GM15510 (cell line): ENCODE measurements around the gene VENTX.

Experiments
- POLR2A ChIP-seq: IDR thresholded peaks from 3 replicates; pipeline ENCODE4 v1.6.1; 2011; ENCODE audit warnings: borderline replicate concordance; ENCODE audit not compliant: insufficient read length; ENCODE audit errors: extremely low read depth

The VENTX gene

DNA sequence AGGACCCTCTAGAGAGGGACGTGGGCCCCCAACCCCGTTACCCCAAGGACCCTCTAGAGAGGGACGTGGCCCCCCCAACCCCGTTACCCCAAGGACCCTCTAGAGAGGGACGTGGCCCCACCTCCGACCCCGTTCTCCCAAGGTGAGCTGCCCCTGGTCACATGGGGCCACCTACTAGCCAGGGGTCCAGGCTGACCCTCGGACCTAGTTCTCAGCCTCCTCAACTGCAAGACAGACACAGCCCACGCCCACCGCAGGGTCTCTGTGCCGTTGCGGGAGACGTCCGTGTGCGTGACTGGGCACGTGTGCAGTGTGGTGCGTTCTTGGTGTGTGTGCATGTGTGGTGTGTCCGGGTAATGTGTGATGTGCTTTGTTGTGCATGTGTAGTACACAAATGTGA, 29.2 kb upstream of the VENTX start:
- no peak for TF ChIP-seq POLR2A

DNA sequence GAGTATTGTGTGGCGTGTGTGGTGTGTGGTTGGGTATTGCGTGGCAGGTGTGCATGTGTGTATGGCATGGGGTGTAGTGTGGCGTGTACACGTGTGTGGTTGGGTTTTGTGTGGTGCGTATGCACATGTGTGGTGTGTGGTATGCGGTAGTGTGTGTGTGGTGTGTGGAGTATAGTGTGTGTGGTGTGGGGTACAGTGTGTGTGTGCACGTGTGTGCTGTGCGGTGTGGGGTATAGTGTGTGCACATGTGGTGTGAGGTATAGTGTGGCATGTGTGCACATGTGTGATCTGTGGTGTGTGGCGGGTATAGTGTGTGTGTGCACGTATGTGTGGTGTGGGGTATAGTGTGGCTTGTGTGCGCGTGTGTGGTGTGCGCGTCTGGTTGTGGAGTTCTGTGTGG, 28.5 kb upstream of the VENTX start:
- no peak for TF ChIP-seq POLR2A

- TF ChIP-seq POLR2A: no peak
Observed at GRCh38 chr10:133209641-133210040, 28.0 kb upstream of the VENTX start.

DNA sequence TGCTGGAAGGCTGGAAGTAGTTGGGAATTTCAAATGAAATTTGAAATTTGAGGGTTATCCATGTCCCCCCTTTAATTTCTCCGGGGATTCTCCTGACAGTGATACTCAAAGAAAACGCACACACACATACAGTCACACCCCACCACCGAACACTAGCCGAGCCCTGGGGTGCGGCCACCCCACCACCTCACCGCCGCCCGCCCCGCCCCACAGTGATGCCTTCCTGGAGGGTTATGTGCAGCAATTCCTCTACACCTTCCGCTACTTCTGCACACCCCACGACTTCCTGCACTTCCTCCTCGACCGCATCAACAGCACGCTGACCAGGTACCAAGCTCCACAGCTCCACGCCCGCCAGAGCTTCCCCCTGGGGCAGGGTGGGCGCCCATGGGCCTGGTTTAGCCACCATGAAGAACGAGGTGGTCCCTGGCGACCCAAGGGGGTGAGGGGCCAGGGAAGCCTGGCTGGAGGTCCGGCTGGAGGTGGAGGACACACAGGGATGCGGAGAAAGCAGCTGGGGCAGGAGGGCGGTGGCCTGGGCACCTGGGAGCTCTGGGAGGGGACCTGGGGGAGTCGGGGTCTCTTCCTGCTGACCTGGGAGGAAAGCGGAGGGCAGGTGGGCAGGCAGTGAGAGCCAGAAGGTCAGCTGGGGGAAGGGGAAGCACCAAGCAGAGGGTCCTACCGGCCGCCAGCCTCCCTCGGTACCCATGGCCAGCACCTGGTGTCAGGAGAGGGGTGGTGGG, 27.1 kb upstream of the VENTX start:
- TF ChIP-seq POLR2A: no peak

- no peak for TF ChIP-seq POLR2A
Observed at GRCh38 chr10:133211141-133211830, 26.4 kb upstream of the VENTX start.

DNA sequence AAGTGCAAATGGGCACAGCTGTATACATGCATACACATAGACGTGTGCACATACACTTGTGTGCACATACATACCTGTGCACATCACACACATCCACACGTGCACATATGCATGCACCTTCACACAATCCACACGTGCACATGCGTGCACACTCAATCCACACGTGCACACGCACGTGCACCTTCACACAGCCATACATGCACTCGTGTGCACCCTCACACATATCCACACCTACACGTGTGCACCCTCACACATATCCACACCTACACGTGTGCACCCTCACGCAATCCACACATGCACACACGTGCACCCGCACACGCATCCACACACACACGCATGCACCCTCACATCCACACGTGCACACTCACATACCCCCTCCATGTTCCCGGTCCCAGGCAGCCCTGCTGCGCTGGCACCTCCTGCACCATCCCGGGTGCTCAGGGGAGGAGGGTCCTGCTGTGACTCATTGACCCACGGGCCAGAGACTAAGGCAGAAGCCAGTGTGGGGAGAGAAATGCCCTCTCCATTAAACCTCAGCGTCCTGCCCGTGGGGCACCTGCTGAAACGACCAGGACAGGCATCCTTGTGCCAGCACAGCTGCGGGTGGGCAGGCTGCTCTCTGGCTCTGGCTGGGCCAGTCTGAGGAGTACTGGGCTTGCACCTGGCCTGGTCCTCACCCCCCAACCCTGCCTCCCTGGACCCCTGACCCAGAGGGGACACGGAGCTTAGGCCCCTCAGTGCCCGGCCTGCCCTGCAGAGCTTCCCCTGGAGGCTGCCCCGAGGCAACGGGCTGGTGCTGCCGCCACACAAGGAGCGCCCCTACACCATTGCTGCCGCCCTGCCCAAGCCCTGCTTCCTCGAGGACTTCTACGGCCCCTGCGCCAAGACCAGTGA, 25.4 kb upstream of the VENTX start:
- no peak for TF ChIP-seq POLR2A

- TF ChIP-seq POLR2A: no peak
Observed at GRCh38 chr10:133212853-133213494, 24.7 kb upstream of the VENTX start.

DNA sequence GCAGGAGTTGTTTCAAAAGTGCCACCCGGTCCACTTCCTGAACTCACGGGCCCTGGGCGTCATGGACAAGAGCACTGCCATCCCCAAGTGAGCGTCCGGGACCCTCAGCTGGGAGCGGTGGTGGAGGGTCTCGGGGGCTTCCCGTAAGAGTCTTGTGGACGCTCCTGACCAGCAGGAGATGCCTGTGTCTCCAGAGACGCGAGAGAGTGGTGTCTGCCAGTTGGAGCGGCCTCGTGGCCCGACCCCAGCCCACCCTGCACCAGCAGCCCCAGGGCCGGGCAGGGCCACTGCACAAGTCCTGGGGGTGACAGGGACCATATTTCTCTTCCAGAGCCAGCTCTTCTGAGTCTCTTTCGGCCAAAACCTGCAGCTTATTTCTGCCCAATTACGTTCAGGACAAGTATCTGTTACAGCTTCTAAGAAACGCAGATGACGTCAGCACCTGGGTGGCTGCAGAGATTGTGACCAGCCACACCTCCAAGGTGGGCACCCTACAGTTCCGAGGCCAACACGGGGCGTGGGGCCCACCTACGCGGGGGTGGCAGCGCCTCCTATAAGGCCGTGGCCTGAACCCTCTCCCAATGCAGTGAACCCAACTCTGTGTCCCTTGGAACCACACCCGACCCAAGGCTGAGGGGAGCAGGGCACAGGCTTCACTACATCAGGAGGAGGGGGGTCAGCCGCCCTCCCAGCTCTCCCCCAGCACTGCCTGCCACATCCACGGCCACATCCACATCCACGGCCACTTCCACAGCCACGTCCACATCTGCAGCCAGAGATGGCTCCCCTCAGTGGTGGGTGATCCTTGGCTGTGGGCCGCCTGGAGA, 23.8 kb upstream of the VENTX start:
- TF ChIP-seq POLR2A: no peak

- no peak for TF ChIP-seq POLR2A
Observed at GRCh38 chr10:133214468-133215410, 22.9 kb upstream of the VENTX start.

GRCh38 chr10:133215586-133215985, 22.1 kb upstream of the VENTX start:
- TF ChIP-seq POLR2A: no peak

- TF ChIP-seq POLR2A: no peak
Observed at GRCh38 chr10:133216776-133217175, 20.9 kb upstream of the VENTX start.

- TF ChIP-seq POLR2A: no peak
Observed at GRCh38 chr10:133217800-133218589, 19.7 kb upstream of the VENTX start.

GRCh38 chr10:133218891-133219290, 18.8 kb upstream of the VENTX start:
- no peak for TF ChIP-seq POLR2A

DNA sequence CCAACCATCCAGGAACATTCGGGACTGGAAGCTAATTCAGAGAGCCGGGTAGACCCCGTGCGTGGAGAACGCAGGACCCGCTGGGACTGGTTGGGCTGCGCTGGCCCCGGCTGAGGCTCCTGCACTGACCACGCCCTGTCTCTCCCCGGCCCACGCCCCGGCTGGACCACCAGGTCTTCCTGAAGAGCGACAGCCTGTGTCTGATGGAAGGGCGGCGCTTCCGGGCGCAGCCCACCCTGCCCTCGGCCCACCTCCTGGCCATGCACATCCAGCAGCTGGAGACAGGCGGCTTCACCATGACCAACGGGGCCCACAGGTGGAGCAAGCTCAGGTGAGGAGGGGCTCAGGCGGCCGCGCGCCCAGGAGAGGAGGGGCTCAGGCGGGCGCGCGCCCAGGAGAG, 17.9 kb upstream of the VENTX start:
- TF ChIP-seq POLR2A: no peak
